Heart left ventricle (tissue), 13 donors: Measurements from ENCODE around the gene EPB41L2.

Source experiments
- CTCF ChIP-seq, 12 donors: fragments of 200-600 bp; sonication (generic) in 4 of 12; IDR thresholded peaks; one replicate each; pipeline versions ENCODE4 v1.5.0 to v1.8.0; 2018 to 2022; ENCODE audit warnings: antibody characterized with exemption in 12 of 12, mild to moderate bottlenecking in 5 of 12
- POLR2A ChIP-seq, 2 donors: fragments of 450-650 bp; IDR thresholded peaks; one replicate each; pipeline ENCODE4 v1.6.1; 2017; ENCODE audit warnings: antibody characterized with exemption in 2 of 2, mild to moderate bottlenecking in 2 of 2, moderate library complexity in 2 of 2
- donor health status: ischemic (EF 13 %, LVEDD 7.1; RV severe dilation, severe dysfunction).
- donor health status: DM: no; HTN: yes; CAD: no.
- donor health status: DM: no; HTN: no; CAD: no.
- donor health status: ischemic (EF 25% LVEDD 6.9; RV normal size, moderate dysfunction).
- donor health status: ischemic (EF 25% LVEDD 5.7; RV mildly dilated, moderate dysfunction).
- donor health status: ischemic (EF 35%, LVEDD 5.7; RV mildly dilated, moderate dysfunction).
- donor health status: nonischemic (EF 11% LVEDD 7.7; RV severe dilation, severe dysfunction).
- donor health status: DM: yes; HTN: yes; CAD: no.
- donor health status: PGD.
- donor health status: ischemic (EF 29% LVEDD 5.4; RV normal size, mild dysfunction).
- donor health status: nonischemic (EF 23%, LVEDD 6.1; RV moderate dilation, normal function).

GRCh38 chr6:130982135-130982534 lies 80.9 kb downstream of the EPB41L2 start:
- TF ChIP-seq POLR2A (IDR thresholded peaks at IDR 0.05) (no peak), CTCF (IDR thresholded peaks at IDR 0.05) (no peak)
